CD4-positive, alpha-beta T cell treated with Interleukin-17A for 4 hours (primary cell): ENCODE results near the gene STMP1.
A peak's percentile ranks its signal among the peaks of the same experiment; 100 is the strongest.
"Not testable (repeated sequence)": the region's sequence is repeated elsewhere in the genome, so short reads cannot be mapped to it uniquely, and the experiment has no call there.

Experiments used
- DNase-seq: peaks from one replicate; pipeline ENCODE4 v3.0.0-alpha.2; 2020; ENCODE audit warnings: mixed read lengths

The STMP1 gene

DNA sequence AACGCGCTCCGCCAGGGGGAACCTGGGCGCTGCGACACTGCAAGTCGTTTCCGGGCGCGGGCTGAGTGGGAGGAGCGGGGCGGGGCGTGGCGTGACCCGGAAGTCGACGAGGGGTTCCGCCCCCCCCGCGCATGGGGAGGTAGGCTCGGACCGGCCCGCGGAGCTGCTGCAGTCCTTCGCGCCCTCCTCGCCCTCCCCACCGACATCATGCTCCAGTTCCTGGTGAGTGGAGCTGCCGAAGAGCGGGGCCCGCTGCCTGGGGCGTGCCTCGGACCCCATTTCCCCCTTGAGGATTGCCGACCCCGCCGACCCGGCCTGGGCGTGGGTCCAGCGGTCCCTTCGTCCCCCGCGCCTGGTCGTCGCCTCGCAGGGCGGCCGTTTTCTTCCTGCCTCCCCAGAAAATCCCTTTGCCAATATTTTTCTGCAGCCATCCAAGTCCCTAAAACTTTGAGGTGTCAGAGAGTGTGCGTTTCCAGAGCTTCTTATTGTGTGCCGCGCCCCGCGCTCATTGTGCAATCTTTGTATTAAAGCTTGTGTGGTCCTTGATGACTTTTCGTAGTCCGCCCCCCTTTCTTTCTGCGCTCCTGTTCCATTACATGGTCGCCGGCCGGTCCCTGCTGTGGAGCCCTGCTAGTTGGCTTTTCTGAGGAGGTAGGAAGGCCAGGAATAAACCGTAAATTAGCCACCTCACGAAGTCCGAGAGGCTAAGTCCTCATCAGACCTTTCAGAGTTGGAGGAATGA lies at the start of gene STMP1:
Gene STMP1, plus strand, starts transcription at position 142 of the 742 bp plus-strand sequence.
- peak; percentile 98 for DNase-seq

DNA sequence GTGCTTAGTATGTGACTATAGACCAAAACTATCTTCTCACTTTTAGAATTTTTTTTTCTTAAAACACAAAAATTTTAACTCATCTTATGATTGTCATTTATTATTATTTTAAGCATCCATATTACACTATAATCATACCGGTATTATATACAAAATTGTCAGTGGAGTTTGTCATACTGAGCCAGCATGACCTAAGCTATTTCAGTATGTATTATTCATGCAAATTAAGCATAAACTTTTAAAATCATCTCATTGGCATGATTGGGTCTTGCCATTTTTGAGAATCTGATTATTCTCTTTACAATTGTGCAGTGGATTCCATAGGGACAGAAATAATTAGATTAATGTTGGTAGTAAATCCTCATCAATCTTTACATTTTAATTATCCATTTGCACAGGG lies 46.2 kb upstream of the STMP1 start:
- no peak for DNase-seq

- no peak for DNase-seq
Observed at GRCh38 chr7:135617781-135618180, 44.5 kb upstream of the STMP1 start.

DNA sequence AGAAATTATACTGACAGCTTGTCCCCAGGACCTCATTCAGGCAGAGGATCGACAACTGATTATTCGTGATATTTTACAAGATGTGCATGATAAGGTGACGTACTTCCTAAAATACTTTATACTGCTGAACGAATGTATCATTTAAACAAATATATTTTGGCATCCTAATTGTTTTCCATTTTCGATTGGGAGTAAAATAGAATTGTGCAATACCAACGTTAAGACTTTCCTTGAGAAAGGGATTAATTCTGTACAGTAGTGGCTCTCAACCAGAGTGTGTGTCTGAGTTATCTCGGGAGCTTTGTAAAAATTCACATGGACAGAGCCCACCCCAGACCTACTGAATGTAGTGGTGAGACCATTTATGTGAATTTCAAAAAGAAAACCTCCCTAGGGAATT lies 43.8 kb upstream of the STMP1 start:
- no peak for DNase-seq

DNA sequence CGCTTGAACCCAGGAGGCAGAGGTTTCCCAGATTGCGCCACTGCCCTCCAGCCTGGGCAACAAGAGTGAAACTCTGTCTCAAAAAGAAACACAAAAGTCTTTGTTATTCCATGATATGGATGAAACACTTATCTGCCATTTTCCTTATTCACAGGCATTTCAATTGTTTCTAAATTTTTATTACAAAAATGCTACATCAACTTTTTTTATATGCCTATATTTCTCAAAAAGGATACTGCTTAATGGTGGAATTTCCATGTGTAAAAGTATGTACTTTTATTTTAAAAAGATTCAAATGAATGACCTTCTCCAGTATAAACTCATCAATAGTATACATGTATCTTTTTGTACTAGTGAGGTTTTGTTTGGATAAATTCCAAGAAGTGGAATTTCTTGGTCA lies 41.9 kb upstream of the STMP1 start:
- DNase-seq: no peak

- peak; percentile 37 for DNase-seq
Observed at GRCh38 chr7:135620980-135621850, 41.1 kb upstream of the STMP1 start.

DNA sequence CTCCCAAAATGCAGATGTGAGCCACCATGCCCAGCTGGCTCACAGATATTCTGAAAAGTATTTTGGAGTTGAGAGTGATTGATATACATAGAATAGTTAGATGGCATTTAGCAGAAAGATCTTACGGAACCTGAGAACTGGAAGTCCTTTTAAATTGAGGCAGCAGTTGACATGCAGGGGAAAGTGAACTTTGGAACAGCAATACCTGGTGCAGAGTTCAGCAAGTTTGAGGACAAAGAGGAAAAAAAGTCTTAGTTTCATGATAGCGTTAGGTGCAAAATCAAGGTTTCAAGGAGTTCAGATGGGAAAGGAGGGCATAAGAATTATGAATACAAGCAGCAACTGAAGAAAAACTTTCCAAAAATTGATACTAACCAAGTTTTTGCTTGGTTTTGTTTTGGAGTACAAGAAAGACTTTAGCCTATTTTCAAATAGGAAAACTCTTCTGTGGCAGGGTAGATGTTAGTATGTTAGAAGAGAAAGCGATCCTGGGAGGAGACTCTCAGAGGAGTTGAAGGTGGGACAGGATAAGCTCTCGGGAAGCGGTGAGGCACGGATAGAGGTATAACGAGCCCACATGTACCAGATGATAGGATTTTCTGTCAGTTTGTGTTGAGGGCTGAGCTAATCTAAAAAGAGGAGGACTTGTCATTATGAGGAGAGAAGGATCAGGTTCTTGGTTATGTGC lies 28.0 kb upstream of the STMP1 start:
- DNase-seq: no peak

- DNase-seq: not testable (repeated sequence)
Observed at GRCh38 chr7:135639690-135640089, 22.6 kb upstream of the STMP1 start.

- no peak for DNase-seq
Observed at GRCh38 chr7:135644154-135644553, 18.2 kb upstream of the STMP1 start.

GRCh38 chr7:135644729-135645128 lies 17.6 kb upstream of the STMP1 start:
- no peak for DNase-seq

DNA sequence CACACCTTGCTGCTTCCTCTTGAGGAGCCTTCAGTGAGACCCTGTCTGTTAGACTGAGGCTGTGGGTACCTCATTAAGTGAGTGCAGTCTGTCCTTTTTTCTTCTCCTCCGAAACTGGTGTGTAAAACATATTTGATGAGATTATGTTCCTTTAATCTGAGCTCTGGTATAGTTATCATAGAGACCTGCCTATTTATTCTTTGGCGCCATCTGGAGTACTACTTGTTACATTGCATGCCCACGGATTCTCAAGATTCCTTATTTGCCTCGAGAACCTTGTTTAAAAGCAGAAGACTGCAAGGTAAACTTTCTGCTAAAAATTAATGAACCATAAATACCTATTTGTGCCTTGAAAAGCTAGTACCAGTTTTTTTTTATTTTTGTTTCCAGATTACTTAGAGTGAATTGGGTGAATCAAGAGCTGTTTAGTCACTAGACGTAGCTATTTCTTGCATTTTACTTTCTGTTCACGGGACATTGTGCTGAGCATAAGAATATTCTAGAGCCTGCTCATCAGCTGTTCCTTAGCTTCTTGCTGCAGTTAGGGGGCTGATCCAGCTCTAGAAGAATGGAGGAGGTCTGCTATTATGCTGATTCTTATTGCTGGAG lies 16.9 kb upstream of the STMP1 start:
- no peak for DNase-seq

GRCh38 chr7:135647755-135648154 lies 14.6 kb upstream of the STMP1 start:
- no peak for DNase-seq

GRCh38 chr7:135648235-135648634 lies 14.1 kb upstream of the STMP1 start:
- no peak for DNase-seq

GRCh38 chr7:135650831-135651573 lies 11.3 kb upstream of the STMP1 start:
- DNase-seq: no peak

DNA sequence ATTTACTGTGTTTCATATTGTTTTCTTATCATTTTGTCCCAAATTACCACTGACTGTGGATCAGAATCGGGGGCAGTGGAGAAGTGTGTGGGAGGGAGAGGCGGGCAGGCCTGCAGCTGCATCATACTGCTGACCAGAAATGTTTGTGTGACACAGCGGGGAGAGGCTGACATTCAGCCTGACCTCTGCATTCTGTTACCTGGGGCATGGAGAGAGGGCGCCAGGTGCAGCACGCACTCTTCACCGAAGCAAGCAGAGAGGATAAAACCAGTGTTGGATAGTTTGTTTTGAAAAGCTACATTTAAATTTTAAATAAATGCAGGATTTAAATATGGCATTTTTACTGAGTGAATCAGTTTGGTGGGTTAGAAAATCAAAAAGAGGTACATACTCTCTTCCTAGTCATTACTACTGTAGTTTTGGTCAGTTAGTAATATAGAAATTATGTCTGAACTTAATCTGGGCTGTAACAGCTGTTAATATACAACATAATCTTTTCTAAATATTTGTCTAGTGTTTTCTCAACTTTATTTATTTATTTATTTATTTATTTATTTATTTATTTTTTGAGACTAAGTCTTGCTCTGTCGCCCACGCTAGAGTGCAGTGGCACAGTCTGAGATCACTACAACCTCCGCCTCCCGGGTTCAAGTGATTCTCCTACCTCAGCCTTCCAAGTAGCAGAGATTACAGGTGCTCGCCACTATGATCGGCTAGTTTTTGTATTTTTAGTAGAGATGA lies 8.8 kb upstream of the STMP1 start:
- DNase-seq: no peak

DNA sequence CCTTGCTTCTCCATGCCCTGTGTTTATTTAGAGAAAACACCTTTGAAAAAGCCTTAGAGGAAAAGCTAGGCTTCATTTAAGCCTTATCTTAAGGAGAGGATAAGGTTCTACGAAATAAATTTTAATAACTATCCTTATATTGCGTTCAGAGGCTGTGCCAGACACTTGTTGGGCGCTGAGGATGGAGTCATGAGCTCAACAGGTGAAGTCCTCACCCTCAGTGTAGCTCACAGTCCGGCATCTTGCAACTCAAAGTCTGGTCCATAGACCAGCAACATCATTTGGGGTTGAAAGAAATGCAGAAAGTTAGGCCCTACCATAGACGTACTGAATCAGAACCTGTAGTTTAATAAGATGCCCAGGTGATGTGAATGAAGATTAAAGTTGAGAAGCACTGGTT lies 3.8 kb upstream of the STMP1 start:
- no peak for DNase-seq

- no peak for DNase-seq
Observed at GRCh38 chr7:135659159-135659846, 3.0 kb upstream of the STMP1 start.

- no peak for DNase-seq
Observed at GRCh38 chr7:135661311-135662122, 797 bp upstream of the STMP1 start.

DNA sequence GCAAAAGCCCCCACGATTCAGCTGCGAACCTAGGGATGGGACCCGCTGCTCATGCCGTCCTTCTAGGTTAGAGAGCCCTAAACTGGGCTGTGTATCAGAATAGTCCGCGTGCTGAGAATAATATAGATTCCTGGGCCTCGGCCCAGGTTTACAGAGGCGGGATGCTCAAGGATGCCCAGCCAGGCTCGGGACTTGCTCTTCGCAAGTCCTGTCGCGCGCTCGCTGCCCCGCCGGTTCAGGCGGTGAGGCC lies 266 bp upstream of the STMP1 start:
- DNase-seq: no peak

- no peak for DNase-seq
Observed at GRCh38 chr7:135664046-135664589, 1.8 kb downstream of the STMP1 start.
